Left ventricle myocardium inferior (tissue), 1 donor: Measurements from ENCODE around the gene CNTNAP2. TPM values are rescaled to one million over a fixed set of nuclear protein-coding genes. Genes with fewer than 3 reads are reported as not detected.

Experiments used
- DNase-seq: peaks from one replicate; pipeline ENCODE4 v3.0.0-alpha.2; 2020
- H3K27ac ChIP-seq: fragments of 200-600 bp; replicated peaks from 2 replicates; pipeline ENCODE4 v1.8.0; 2021
- H3K27me3 ChIP-seq: fragments of 200-600 bp; 2 replicates; pipeline ENCODE4 v1.8.0; 2021; ENCODE audit warnings: low read depth
- H3K36me3 ChIP-seq: fragments of 200-600 bp; 2 replicates; pipeline ENCODE4 v1.8.0; 2021
- H3K4me1 ChIP-seq: fragments of 200-600 bp; 2 replicates; pipeline ENCODE4 v1.8.0; 2021
- H3K4me3 ChIP-seq: fragments of 200-600 bp; 2 replicates; pipeline ENCODE4 v1.8.0; 2021; ENCODE audit warnings: mild to moderate bottlenecking, moderate library complexity
- H3K9me3 ChIP-seq: fragments of 200-600 bp; replicated peaks from 2 replicates; pipeline ENCODE4 v1.8.0; 2021
- CTCF ChIP-seq: fragments of 200-600 bp; IDR thresholded peaks from 2 replicates; pipeline ENCODE4 v1.8.0; 2021; ENCODE audit warnings: antibody characterized with exemption, mild to moderate bottlenecking, borderline replicate concordance
- intact Hi-C: fragments of 100-400 bp; cut with micrococcal nuclease; formaldehyde crosslinking; loops from one replicate; pipeline ENCODE4 v1.11.0; 2022
- total RNA-seq: library from RNA; stranded (reverse); fragmentation: NEBNext Ultra II Directional; extraction: Animal tissue kit (Norgen Biotek cat#: 25700); gene quantifications from one replicate; pipeline ENCODE4 v1.2.1, GENCODE V29; 2021
- donor health status: DM: no; HTN: yes; CAD: no; lungs with severe emphysema.

CNTNAP2 gene
- total RNA-seq, 1 donor from 2014 or later: 0.99 TPM

GRCh38 chr7:147605323-147605722 is 1488.7 kb downstream of the CNTNAP2 start:
- Histone ChIP-seq H3K4me3 (no peak overlapping the region), H3K4me1 (no peaks in the 10 kb centered on the region), H3K27ac (no peak overlapping the region), H3K27me3 (no peaks in the 10 kb centered on the region), H3K36me3 (no peaks in the 10 kb centered on the region), H3K9me3 (peaks cover 4% of the 10 kb centered on the region)
- no peak for DNase-seq
- no peak for TF ChIP-seq CTCF
- intact Hi-C loops: no loop called here

GRCh38 chr7:147607157-147607800 is 1490.7 kb downstream of the CNTNAP2 start:
- H3K4me1 ChIP-seq: no peaks in the 10 kb centered on the region
- H3K4me3 ChIP-seq: no peak overlapping the region
- H3K9me3 ChIP-seq: peaks cover 4% of the 10 kb centered on the region
- no peaks in the 10 kb centered on the region for H3K27me3 ChIP-seq
- no peak overlapping the region for H3K27ac ChIP-seq
- TF ChIP-seq CTCF: no peak
- H3K36me3 ChIP-seq: no peaks in the 10 kb centered on the region
- DNase-seq: no peak
- intact Hi-C loops: no loop called here

- TF ChIP-seq CTCF: no peak
- Histone ChIP-seq H3K27me3 (no peaks in the 10 kb centered on the region), H3K4me3 (no peak overlapping the region), H3K4me1 (no peaks in the 10 kb centered on the region), H3K27ac (no peak overlapping the region), H3K9me3 (no peaks in the 10 kb centered on the region), H3K36me3 (no peaks in the 10 kb centered on the region)
- DNase-seq: no peak
- intact Hi-C loops: no loop called here
Observed at GRCh38 chr7:147611431-147611830, 1494.8 kb downstream of the CNTNAP2 start.

GRCh38 chr7:147635288-147635687 is 1518.7 kb downstream of the CNTNAP2 start:
- Histone ChIP-seq H3K9me3 (peaks cover 28% of the 10 kb centered on the region), H3K4me3 (no peak overlapping the region), H3K27me3 (no peaks in the 10 kb centered on the region), H3K27ac (no peak overlapping the region), H3K4me1 (no peaks in the 10 kb centered on the region), H3K36me3 (no peaks in the 10 kb centered on the region)
- intact Hi-C loops: no loop called here
- DNase-seq: no peak
- TF ChIP-seq CTCF: no peak

- no peak overlapping the region for H3K27ac ChIP-seq
- H3K27me3 ChIP-seq: no peaks in the 10 kb centered on the region
- no peak for TF ChIP-seq CTCF
- intact Hi-C loops: no loop called here
- no peaks in the 10 kb centered on the region for H3K4me1 ChIP-seq
- no peaks in the 10 kb centered on the region for H3K36me3 ChIP-seq
- no peak overlapping the region for H3K4me3 ChIP-seq
- no peak for DNase-seq
- peaks cover 30% of the 10 kb centered on the region for H3K9me3 ChIP-seq
Observed at GRCh38 chr7:147636553-147636952, 1520.0 kb downstream of the CNTNAP2 start.
